Loucy (cell line): ENCODE data around the gene NPHP4.

ENCODE experiments used
- H2AFZ ChIP-seq: fragments of 200-600 bp; sonication (generic); 2 replicates; pipeline ENCODE4 v1.6.0; 2016; ENCODE audit warnings: antibody characterized with exemption, mild to moderate bottlenecking, low read length, moderate library complexity
- H3F3A ChIP-seq: fragments of 200-600 bp; 2 replicates; pipeline ENCODE4 v1.6.0; 2016; ENCODE audit warnings: antibody characterized with exemption, low read depth, mild to moderate bottlenecking
- H3K27me3 ChIP-seq: fragments of 200-600 bp; sonication (generic); 2 replicates; pipeline ENCODE4 v1.6.1; 2014; ENCODE audit warnings: low read length, mild to moderate bottlenecking; ENCODE audit not compliant: insufficient read depth, poor library complexity, severe bottlenecking
- H3K36me3 ChIP-seq: fragments of 200-600 bp; sonication (generic); 2 replicates; pipeline ENCODE4 v1.6.1; 2016; ENCODE audit warnings: low read length; ENCODE audit not compliant: insufficient read depth
- H3K4me1 ChIP-seq: fragments of 200-600 bp; sonication (generic); 2 replicates; pipeline ENCODE4 v1.5.1; 2014; ENCODE audit warnings: low read length, mild to moderate bottlenecking; ENCODE audit not compliant: insufficient read depth, poor library complexity, severe bottlenecking
- H3K4me2 ChIP-seq: fragments of 200-600 bp; sonication (generic); 2 replicates; pipeline ENCODE4 v1.6.0; 2014; ENCODE audit warnings: antibody characterized with exemption, low read length, low read depth, mild to moderate bottlenecking; ENCODE audit not compliant: poor library complexity, severe bottlenecking
- H3K4me3 ChIP-seq: fragments of 200-600 bp; sonication (generic); 2 replicates; pipeline ENCODE4 v1.5.1; 2014; ENCODE audit warnings: low read length, mild to moderate bottlenecking, mixed read lengths; ENCODE audit not compliant: poor library complexity, severe bottlenecking
- H3K79me2 ChIP-seq: fragments of 200-600 bp; sonication (generic); 2 replicates; pipeline ENCODE4 v1.6.1; 2014; ENCODE audit warnings: low read length; ENCODE audit not compliant: insufficient read depth
- H3K9ac ChIP-seq: fragments of 200-600 bp; sonication (generic); 2 replicates; pipeline ENCODE4 v1.6.0; 2014; ENCODE audit warnings: mild to moderate bottlenecking, low read depth, low read length, moderate library complexity; ENCODE audit not compliant: poor library complexity, severe bottlenecking
- H3K9me2 ChIP-seq: fragments of 200-600 bp; sonication (generic); replicated peaks from 2 replicates; pipeline ENCODE4 v1.6.1; 2016; ENCODE audit warnings: low read depth, low read length, mixed read lengths
- H3K9me3 ChIP-seq: fragments of 200-600 bp; sonication (generic); 2 replicates; pipeline ENCODE4 v1.6.1; 2014; ENCODE audit warnings: mild to moderate bottlenecking, antibody characterized with exemption, low read length, low read depth; ENCODE audit not compliant: insufficient read depth
- H4K20me1 ChIP-seq: fragments of 200-600 bp; sonication (generic); 2 replicates; pipeline ENCODE4 v1.6.0; 2014; ENCODE audit warnings: antibody characterized with exemption, low read length, mild to moderate bottlenecking; ENCODE audit not compliant: insufficient read depth, poor library complexity, severe bottlenecking
- EZH2phosphoT487 ChIP-seq: fragments of 200-600 bp; IDR thresholded peaks from 2 replicates; pipeline ENCODE4 v1.6.1; 2018; ENCODE audit warnings: antibody characterized with exemption, mild to moderate bottlenecking, moderate library complexity, borderline replicate concordance
- TF ChIP-seq, protein P1 (sequence below): fragments of 200-600 bp; sonication (generic); conservative IDR thresholded peaks from 2 replicates; pipeline ENCODE4 v1.5.1; 2014; ENCODE audit warnings: mild to moderate bottlenecking, antibody characterized with exemption, low read length

The NPHP4 gene

DNA sequence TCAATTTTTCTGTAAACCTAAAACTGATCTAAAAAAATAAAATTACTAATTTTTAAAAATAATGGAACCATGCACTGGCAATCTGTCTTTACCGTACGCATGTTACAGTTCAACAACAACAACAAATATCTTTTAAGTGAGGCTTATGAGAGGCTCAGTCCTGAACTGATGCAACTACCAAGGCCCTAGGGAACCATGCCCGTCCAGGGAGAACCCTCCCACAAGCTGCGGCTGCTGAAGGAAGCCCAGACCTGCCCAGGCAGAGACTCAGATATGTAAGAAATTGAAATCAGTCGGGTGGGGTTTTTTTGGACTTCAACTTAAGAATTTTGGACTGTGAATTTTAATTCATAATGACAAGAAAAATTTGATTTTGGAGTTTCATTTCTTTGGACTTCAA is 91.1 kb downstream of the NPHP4 start:
- Histone ChIP-seq H3F3A (no peaks in the 10 kb centered on the region), H3K4me3 (no peak overlapping the region), H3K9ac (no peak overlapping the region), H2AFZ (no peak overlapping the region), H3K79me2 (no peaks in the 10 kb centered on the region), H3K4me1 (peaks cover 9% of the 10 kb centered on the region), H4K20me1 (no peaks in the 10 kb centered on the region), H3K9me3 (no peaks in the 10 kb centered on the region), H3K4me2 (no peak overlapping the region), H3K27me3 (no peaks in the 10 kb centered on the region), H3K9me2 (no peaks in the 10 kb centered on the region), H3K36me3 (peaks cover 27% of the 10 kb centered on the region; the same call in 1 of the 2 replicates)
- no peak for TF ChIP-seq EZH2phosphoT487
- TF ChIP-seq, protein P1, sequence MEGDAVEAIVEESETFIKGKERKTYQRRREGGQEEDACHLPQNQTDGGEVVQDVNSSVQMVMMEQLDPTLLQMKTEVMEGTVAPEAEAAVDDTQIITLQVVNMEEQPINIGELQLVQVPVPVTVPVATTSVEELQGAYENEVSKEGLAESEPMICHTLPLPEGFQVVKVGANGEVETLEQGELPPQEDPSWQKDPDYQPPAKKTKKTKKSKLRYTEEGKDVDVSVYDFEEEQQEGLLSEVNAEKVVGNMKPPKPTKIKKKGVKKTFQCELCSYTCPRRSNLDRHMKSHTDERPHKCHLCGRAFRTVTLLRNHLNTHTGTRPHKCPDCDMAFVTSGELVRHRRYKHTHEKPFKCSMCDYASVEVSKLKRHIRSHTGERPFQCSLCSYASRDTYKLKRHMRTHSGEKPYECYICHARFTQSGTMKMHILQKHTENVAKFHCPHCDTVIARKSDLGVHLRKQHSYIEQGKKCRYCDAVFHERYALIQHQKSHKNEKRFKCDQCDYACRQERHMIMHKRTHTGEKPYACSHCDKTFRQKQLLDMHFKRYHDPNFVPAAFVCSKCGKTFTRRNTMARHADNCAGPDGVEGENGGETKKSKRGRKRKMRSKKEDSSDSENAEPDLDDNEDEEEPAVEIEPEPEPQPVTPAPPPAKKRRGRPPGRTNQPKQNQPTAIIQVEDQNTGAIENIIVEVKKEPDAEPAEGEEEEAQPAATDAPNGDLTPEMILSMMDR: no peak

DNA sequence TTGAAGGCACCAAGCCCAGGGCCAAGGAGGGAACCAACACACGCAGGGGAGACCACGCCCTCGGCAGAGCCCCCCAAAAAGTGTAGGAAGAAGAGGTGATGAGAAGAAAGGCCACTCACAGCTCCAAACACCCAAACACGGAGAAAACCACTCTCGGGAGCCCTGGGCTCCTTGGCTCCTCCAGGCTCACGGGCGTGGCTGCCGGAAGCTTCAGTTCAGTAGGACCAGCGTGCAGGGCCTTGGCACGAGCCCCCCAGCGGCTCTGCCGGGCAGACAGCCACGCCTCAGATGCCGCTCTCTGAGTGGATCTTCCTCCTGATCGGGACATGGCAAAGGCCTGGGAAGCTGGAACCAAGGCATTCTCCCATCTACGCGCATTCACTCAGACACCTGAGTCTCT is 94.0 kb downstream of the NPHP4 start:
- peaks cover 9% of the 10 kb centered on the region for H3K4me1 ChIP-seq
- no peak overlapping the region for H2AFZ ChIP-seq
- no peaks in the 10 kb centered on the region for H3K9me3 ChIP-seq
- no peaks in the 10 kb centered on the region for H3K27me3 ChIP-seq
- TF ChIP-seq, protein P1: no peak
- no peak for TF ChIP-seq EZH2phosphoT487
- no peaks in the 10 kb centered on the region for H3K79me2 ChIP-seq
- peaks cover 7% of the 10 kb centered on the region; the same call in 1 of the 2 replicates for H3K36me3 ChIP-seq
- H3K4me2 ChIP-seq: no peak overlapping the region
- H3K9me2 ChIP-seq: no peaks in the 10 kb centered on the region
- no peak overlapping the region for H3K9ac ChIP-seq
- H3F3A ChIP-seq: no peaks in the 10 kb centered on the region
- no peaks in the 10 kb centered on the region for H4K20me1 ChIP-seq
- no peak overlapping the region for H3K4me3 ChIP-seq

DNA sequence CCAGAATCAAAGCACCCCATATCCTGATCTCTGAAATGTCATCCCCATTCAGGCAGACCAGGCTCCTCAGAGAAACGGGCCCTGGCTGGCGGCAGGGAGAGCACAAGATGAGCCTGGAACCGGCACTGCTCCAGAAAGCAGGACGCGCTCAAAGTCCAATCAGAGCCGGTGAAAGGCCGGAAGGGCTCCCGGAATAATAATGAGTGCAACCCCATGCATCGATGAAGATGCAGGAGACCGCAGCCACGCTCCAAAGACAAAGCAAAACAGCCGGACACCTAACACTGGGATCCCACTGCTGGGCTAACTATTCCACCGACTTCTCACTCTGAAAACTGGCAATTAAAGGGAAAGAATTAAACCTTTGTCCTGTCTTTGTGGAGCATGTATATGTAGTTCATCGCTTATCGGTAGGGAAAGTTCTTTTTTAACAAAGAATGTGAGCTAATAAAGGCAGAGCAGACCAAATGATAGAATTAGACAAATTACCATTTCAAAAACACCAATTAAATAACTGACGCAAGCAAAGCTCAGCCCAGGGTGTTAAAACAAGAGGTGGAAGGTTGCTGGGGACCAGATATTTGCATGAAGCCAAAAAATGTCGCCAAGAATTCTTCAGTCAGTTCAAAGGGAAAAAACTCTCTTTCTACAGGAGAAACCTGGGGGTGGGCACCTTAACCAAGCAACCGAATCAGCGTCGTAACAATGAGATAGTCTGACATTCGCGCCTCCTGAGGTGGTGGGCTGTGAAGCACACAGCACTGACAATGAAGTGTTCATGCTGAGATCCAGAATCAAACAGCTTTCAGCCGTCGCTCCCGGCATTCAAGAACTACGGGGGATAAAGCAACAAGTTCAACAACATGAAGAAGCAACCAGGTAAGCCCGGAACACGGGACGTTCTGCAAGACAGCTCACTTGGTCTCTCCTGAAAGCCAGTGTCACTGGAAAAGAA is 95.2 kb downstream of the NPHP4 start:
- Histone ChIP-seq H3K9ac (no peak overlapping the region), H4K20me1 (no peaks in the 10 kb centered on the region), H3K9me3 (no peaks in the 10 kb centered on the region), H3K4me3 (no peak overlapping the region), H3F3A (no peaks in the 10 kb centered on the region), H3K79me2 (no peaks in the 10 kb centered on the region), H3K27me3 (no peaks in the 10 kb centered on the region), H2AFZ (no peak overlapping the region), H3K9me2 (no peaks in the 10 kb centered on the region), H3K4me2 (no peak overlapping the region), H3K4me1 (peaks cover 7% of the 10 kb centered on the region), H3K36me3 (no peaks in the 10 kb centered on the region; the same call in 1 of the 2 replicates)
- TF ChIP-seq EZH2phosphoT487: no peak
- TF ChIP-seq, protein P1: no peak
